HepG2 (cell line): ENCODE measurements around the gene PIM3. TPM values are rescaled to one million over a fixed set of nuclear protein-coding genes. Genes with fewer than 3 reads are reported as not detected.

Source experiments
- ARID4A ChIP-seq: sonication (generic); formaldehyde crosslinking; IDR thresholded peaks from 2 replicates; pipeline ENCODE4 v1.5.0; 2020; ENCODE audit warnings: mild to moderate bottlenecking, missing genetic modification reagents, borderline replicate concordance
- ELF3 ChIP-seq: IDR thresholded peaks from 2 replicates; pipeline ENCODE4 v1.6.1; 2016; ENCODE audit warnings: missing genetic modification reagents, missing compliant biosample characterization
- IKZF5 ChIP-seq: IDR thresholded peaks from 2 replicates; pipeline ENCODE4 v1.6.1; 2018; ENCODE audit warnings: missing genetic modification reagents, mild to moderate bottlenecking, missing compliant biosample characterization
- IRX3 ChIP-seq: sonication (generic); formaldehyde crosslinking; IDR thresholded peaks from 2 replicates; pipeline ENCODE4 v1.8.1; 2023; ENCODE audit warnings: mild to moderate bottlenecking, low read depth, missing genetic modification reagents, borderline replicate concordance
- KLF15 ChIP-seq: sonication (generic); formaldehyde crosslinking; IDR thresholded peaks from 2 replicates; pipeline ENCODE4 v1.8.1; 2023; ENCODE audit warnings: borderline replicate concordance, mild to moderate bottlenecking, inconsistent platforms, missing genetic modification reagents, mixed read lengths
- MLXIP ChIP-seq: sonication (generic); formaldehyde crosslinking; IDR thresholded peaks from 2 replicates; pipeline ENCODE4 v1.9.0; 2021; ENCODE audit warnings: missing genetic modification reagents, borderline replicate concordance
- NR1H2 ChIP-seq: sonication (generic); formaldehyde crosslinking; IDR thresholded peaks from 2 replicates; pipeline ENCODE4 v1.8.1; 2022; ENCODE audit warnings: low read depth, missing genetic modification reagents, borderline replicate concordance
- POGZ ChIP-seq: sonication (generic); formaldehyde crosslinking; IDR thresholded peaks from 2 replicates; pipeline ENCODE4 v1.4.0; 2020; ENCODE audit warnings: mild to moderate bottlenecking, missing genetic modification reagents
- POLR2AphosphoS2 ChIP-seq: IDR thresholded peaks from 2 replicates; pipeline ENCODE4 v1.6.1; 2011; ENCODE audit warnings: low read depth, low read length, improper control_type of control experiment
- PREB ChIP-seq: sonication (generic); formaldehyde crosslinking; IDR thresholded peaks from 2 replicates; pipeline ENCODE4 v1.4.0; 2020; ENCODE audit warnings: missing genetic modification reagents
- RCOR2 ChIP-seq: IDR thresholded peaks from 2 replicates; pipeline ENCODE4 v1.6.1; 2016; ENCODE audit warnings: missing biosample characterization, missing genetic modification reagents
- TAF1 ChIP-seq: sonication (generic); formaldehyde crosslinking; IDR thresholded peaks from 2 replicates; pipeline ENCODE4 v1.4.0; 2020; ENCODE audit warnings: missing genetic modification reagents
- ZBTB2 ChIP-seq: sonication (generic); formaldehyde crosslinking; IDR thresholded peaks from 2 replicates; pipeline ENCODE4 v1.8.0; 2022; ENCODE audit warnings: low read depth, missing genetic modification reagents
- ZFYVE20 ChIP-seq: sonication (generic); formaldehyde crosslinking; IDR thresholded peaks from 2 replicates; pipeline ENCODE4 v1.8.0; 2023; ENCODE audit warnings: low read depth, mild to moderate bottlenecking, moderate library complexity, missing genetic modification reagents, borderline replicate concordance
- polyA plus RNA-seq, 8 experiments: library from polyadenylated mRNA; depleted of rRNA in 3 of 8; stranded (reverse) in 7 of 8; unstranded in 1 of 8; fragments of >200 nt; fragmentation: Illumina TruSeq in 4 of 8; extraction: Trizol in 4 of 8; gene quantifications; 2 replicates each; pipeline versions ENCODE4 v1.2.1 to v1.2.3, GENCODE V29; 2011 to 2016; ENCODE audit warnings: low read depth in 4 of 8, missing spikeins in 1 of 8, mixed read lengths in 1 of 8; ENCODE audit not compliant: insufficient read depth in 1 of 8
- total RNA-seq, 5 experiments: library from RNA; depleted of rRNA; stranded (reverse); fragments of >200 nt; fragmentation: Illumina TruSeq; extraction: Trizol; gene quantifications; 2 replicates each; pipeline ENCODE4 v1.2.3, GENCODE V29; 2016; ENCODE audit warnings: low read depth in 1 of 5

The PIM3 gene
- total and polyA plus RNA-seq, 2 of the 13 experiments (the other 11 are each of a cell fraction or from before 2014, with no cell fraction given) = 21.6 to 31.2 TPM

GRCh38 chr22:49958931-49959781, 1.4 kb upstream of the PIM3 start (continued):
- TF ChIP-seq ZBTB2 (CRISPR knock-in tag) (0 out of 2 replicates have a peak, but pooled peaks have one; percentile 5), ZFYVE20 (CRISPR knock-in tag) (0 out of 2 replicates have a peak, but pooled peaks have one; percentile 26), TAF1 (peak; percentile 45; the same call in 1 of the 2 replicates), KLF15 (no peak), NR1H2 (CRISPR knock-in tag) (no peak), POGZ (CRISPR knock-in tag) (no peak; the same call in 1 of the 2 replicates), POLR2AphosphoS2 (peak; percentile 35; the same call in 1 of the 2 replicates), ARID4A (no peak; the same call in 1 of the 2 replicates), MLXIP (no peak), IRX3 (CRISPR knock-in tag) (no peak), ELF3 (CRISPR knock-in tag) (0 out of 2 replicates have a peak, but pooled peaks have one; percentile 39), RCOR2 (CRISPR knock-in tag) (no peak), PREB (CRISPR knock-in tag) (no peak), IKZF5 (CRISPR knock-in tag) (no peak; the same call in 1 of the 2 replicates)
